Keratinocyte (primary cell): ENCODE results near the gene MED14. TPM values are rescaled to one million over a fixed set of nuclear protein-coding genes. Genes with fewer than 3 reads are reported as not detected.

Source experiments
- DNase-seq: peaks from one replicate; pipeline ENCODE4 v3.0.0-alpha.2; 2011; ENCODE audit warnings: low read depth, missing footprints, low spot score
- FAIRE-seq: peaks from 2 replicates; lab custom pipeline; 2011; peaks lifted over from hg19 to GRCh38; lab: Jason Lieb, UNC
- H2AFZ ChIP-seq: 2 replicates; pipeline ENCODE4 v1.6.0; 2012; ENCODE audit warnings: low read length, control low read depth, inconsistent platforms; ENCODE audit not compliant: control insufficient read depth
- H3K27ac ChIP-seq: 2 replicates; pipeline ENCODE4 v1.5.1; 2011; ENCODE audit warnings: low read length; ENCODE audit not compliant: control insufficient read depth, insufficient read depth
- H3K27me3 ChIP-seq: 3 replicates; pipeline ENCODE4 v1.6.0; 2011; ENCODE audit warnings: low read length; ENCODE audit not compliant: control insufficient read depth, insufficient read depth; ENCODE audit errors: extremely low read depth
- H3K36me3 ChIP-seq, 2 experiments: 2 replicates in 1 of 2; 3 replicates in 1 of 2; pipeline ENCODE4 v1.5.1; 2011; ENCODE audit warnings: low read length in 2 of 2, mild to moderate bottlenecking in 1 of 2; ENCODE audit not compliant: control insufficient read depth in 2 of 2, insufficient read depth in 2 of 2; ENCODE audit errors: extremely low read depth in 1 of 2
- H3K4me1 ChIP-seq: 3 replicates; pipeline ENCODE4 v1.5.1; 2011; ENCODE audit warnings: low read length; ENCODE audit not compliant: control insufficient read depth, insufficient read depth; ENCODE audit errors: extremely low read depth
- H3K4me2 ChIP-seq: 3 replicates; pipeline ENCODE4 v1.6.0; 2011; ENCODE audit warnings: low read depth, low read length; ENCODE audit not compliant: control insufficient read depth, insufficient read depth; ENCODE audit errors: extremely low read depth
- H3K4me3 ChIP-seq, 3 experiments: fragments of 200-600 bp in 1 of 3; sonication (generic) in 1 of 3; 2 replicates in 2 of 3; 3 replicates in 1 of 3; pipeline ENCODE4 v1.5.1; 2011 to 2016; ENCODE audit warnings: low read length in 3 of 3, mild to moderate bottlenecking in 3 of 3, control low read depth in 2 of 3, inconsistent platforms in 1 of 3, low read depth in 1 of 3, mixed read lengths in 1 of 3, mixed run types in 1 of 3, moderate library complexity in 1 of 3; ENCODE audit not compliant: control insufficient read depth in 2 of 3, insufficient read depth in 2 of 3; ENCODE audit errors: extremely low read depth in 1 of 3
- H3K79me2 ChIP-seq: 2 replicates; pipeline ENCODE4 v1.6.0; 2012; ENCODE audit warnings: low read length; ENCODE audit not compliant: control insufficient read depth, insufficient read depth
- H3K9ac ChIP-seq: 3 replicates; pipeline ENCODE4 v1.6.0; 2011; ENCODE audit warnings: low read length; ENCODE audit not compliant: control insufficient read depth, insufficient read depth; ENCODE audit errors: extremely low read depth
- H3K9me1 ChIP-seq: 3 replicates; pipeline ENCODE4 v1.6.0; 2011; ENCODE audit warnings: low read length; ENCODE audit not compliant: control insufficient read depth, insufficient read depth; ENCODE audit errors: extremely low read depth
- H3K9me3 ChIP-seq: 2 replicates; pipeline ENCODE4 v1.5.1; 2012; ENCODE audit warnings: low read depth, low read length; ENCODE audit not compliant: control insufficient read depth
- H4K20me1 ChIP-seq: 3 replicates; pipeline ENCODE4 v1.6.0; 2011; ENCODE audit warnings: low read length; ENCODE audit not compliant: control insufficient read depth, insufficient read depth; ENCODE audit errors: extremely low read depth
- CTCF ChIP-seq, 3 experiments: IDR thresholded peaks in 1 of 3; conservative IDR thresholded peaks in 1 of 3; optimal IDR thresholded peaks in 1 of 3; 2 replicates in 2 of 3; 3 replicates in 1 of 3; pipeline versions ENCODE3 to v1.5.1; 2011; ENCODE audit warnings: low read length in 3 of 3, mild to moderate bottlenecking in 3 of 3, moderate library complexity in 2 of 3, control low read depth in 1 of 3, inconsistent platforms in 1 of 3; ENCODE audit not compliant: insufficient read depth in 2 of 3; ENCODE audit errors: extremely low read depth in 1 of 3
- EZH2 ChIP-seq: IDR thresholded peaks from one replicate; pipeline ENCODE4 v1.6.1; 2012; ENCODE audit warnings: inconsistent platforms, mild to moderate bottlenecking, low read length, moderate library complexity
- dilution Hi-C: fragments of 300-500 bp; cut with MboI; formaldehyde crosslinking; loops from one replicate; pipeline ENCODE4 v1.7.0; 2020; ENCODE audit warnings: low sequenced_read_pairs; ENCODE audit not compliant: extremely low pct_ligation_motif_present
- polyA plus RNA-seq, 5 experiments: library from polyadenylated mRNA; depleted of rRNA in 3 of 5; stranded (reverse) in 3 of 5; stranded (forward) in 1 of 5; unstranded in 1 of 5; fragments of >200 nt; gene quantifications; 1 replicate in 1 of 5; 2 replicates in 3 of 5; 3 replicates in 1 of 5; pipeline versions ENCODE4 v1.2.1 to v1.2.3, GENCODE V29; 2011 to 2012; ENCODE audit warnings: missing spikeins in 2 of 5, low read depth in 1 of 5, low replicate concordance in 1 of 5

The MED14 gene
- polyA plus RNA-seq, 1 donor (not counting 4 experiments of a cell fraction or from before 2014, with no cell fraction given), result 25.9 TPM

GRCh38 chrX:40652664-40653063 lies 82.7 kb downstream of the MED14 start:
- H3K9ac ChIP-seq, result no peak overlapping the region
- dilution Hi-C loops, result no loop called here
- FAIRE-seq (no peak), DNase-seq (no peak)
- TF ChIP-seq EZH2 (no peak), CTCF (optimal IDR thresholded peaks at IDR 0.05 in 1 of 3, IDR thresholded peaks at IDR 0.05 in 1 of 3, conservative IDR thresholded peaks at IDR 0.05 in 1 of 3; ENCODE audit: extremely low read depth in 1 of 3, insufficient read depth in 2 of 3, low read length in 3 of 3) (no peak)
- no peak overlapping the region for H2AFZ ChIP-seq
- H3K27ac ChIP-seq, result no peak overlapping the region
- no peaks in the 10 kb centered on the region for H4K20me1 ChIP-seq
- H3K36me3 ChIP-seq, result peaks cover 0 to 14% of the 10 kb centered on the region in 2 experiments
- H3K9me3 ChIP-seq, result no peaks in the 10 kb centered on the region
- no peaks in the 10 kb centered on the region for H3K27me3 ChIP-seq
- no peaks in the 10 kb centered on the region for H3K9me1 ChIP-seq
- no peak overlapping the region for H3K4me3 ChIP-seq
- H3K4me2 ChIP-seq, result no peak overlapping the region
- H3K4me1 ChIP-seq, result peaks cover 3% of the 10 kb centered on the region
- H3K79me2 ChIP-seq, result no peaks in the 10 kb centered on the region

DNA sequence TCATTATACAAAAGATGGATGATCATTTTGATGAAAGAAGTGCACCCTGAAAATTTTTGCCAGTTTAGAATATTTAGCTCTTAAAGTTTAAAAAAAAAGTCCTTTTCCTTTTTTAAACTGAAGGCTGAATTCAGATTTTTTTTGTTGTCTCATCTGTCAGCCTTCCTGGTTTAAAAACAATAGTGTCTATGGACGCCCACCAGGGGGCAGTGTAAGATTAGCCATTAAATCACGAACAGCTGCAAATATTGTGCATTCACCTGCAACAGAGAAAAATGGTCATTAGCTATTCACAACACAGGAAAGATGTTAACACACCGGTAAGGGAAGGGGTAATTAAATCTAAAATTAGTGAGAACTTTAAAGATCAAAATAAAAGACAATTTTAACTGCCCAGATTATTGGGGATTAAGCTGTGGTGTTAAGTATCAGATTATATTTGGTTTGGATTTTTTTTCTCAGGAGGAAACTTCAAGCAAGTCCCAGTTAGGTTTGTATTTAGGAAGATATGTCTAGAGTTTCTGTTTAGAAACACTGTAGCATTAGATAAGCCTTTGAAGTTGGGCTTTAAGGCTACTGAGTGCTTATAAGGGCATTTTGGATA lies 83.6 kb downstream of the MED14 start:
- Histone ChIP-seq H3K4me3 (no peak overlapping the region), H3K9ac (no peak overlapping the region), H3K9me3 (no peaks in the 10 kb centered on the region), H3K4me1 (peaks cover 4% of the 10 kb centered on the region), H3K79me2 (peaks cover 5% of the 10 kb centered on the region), H4K20me1 (no peaks in the 10 kb centered on the region), H3K36me3 (peaks cover 0 to 9% of the 10 kb centered on the region in 2 experiments), H2AFZ (no peak overlapping the region), H3K27ac (no peak overlapping the region), H3K9me1 (no peaks in the 10 kb centered on the region), H3K4me2 (no peak overlapping the region), H3K27me3 (no peaks in the 10 kb centered on the region)
- no peak for DNase-seq
- FAIRE-seq, result peak; percentile 62
- dilution Hi-C loops, result no loop called here
- no peak for TF ChIP-seq EZH2
- TF ChIP-seq CTCF (optimal IDR thresholded peaks at IDR 0.05 in 1 of 3, IDR thresholded peaks at IDR 0.05 in 1 of 3, conservative IDR thresholded peaks at IDR 0.05 in 1 of 3; ENCODE audit: extremely low read depth in 1 of 3, insufficient read depth in 2 of 3, low read length in 3 of 3), result peak; percentile 52 to 61 (median 61)
